ENCODE results near the gene ILDR2.

Gene ILDR2

GRCh38 chr1:166907763-166908162 is 67.6 kb downstream of the ILDR2 start:
- TF ChIP-seq ZNF324 (tag by site-specific recombination; IDR thresholded peaks at IDR 0.05) (no peak), ZNF155 (tag by site-specific recombination; IDR thresholded peaks at IDR 0.05) (no peak)
- TF ChIP-seq, protein P1, sequence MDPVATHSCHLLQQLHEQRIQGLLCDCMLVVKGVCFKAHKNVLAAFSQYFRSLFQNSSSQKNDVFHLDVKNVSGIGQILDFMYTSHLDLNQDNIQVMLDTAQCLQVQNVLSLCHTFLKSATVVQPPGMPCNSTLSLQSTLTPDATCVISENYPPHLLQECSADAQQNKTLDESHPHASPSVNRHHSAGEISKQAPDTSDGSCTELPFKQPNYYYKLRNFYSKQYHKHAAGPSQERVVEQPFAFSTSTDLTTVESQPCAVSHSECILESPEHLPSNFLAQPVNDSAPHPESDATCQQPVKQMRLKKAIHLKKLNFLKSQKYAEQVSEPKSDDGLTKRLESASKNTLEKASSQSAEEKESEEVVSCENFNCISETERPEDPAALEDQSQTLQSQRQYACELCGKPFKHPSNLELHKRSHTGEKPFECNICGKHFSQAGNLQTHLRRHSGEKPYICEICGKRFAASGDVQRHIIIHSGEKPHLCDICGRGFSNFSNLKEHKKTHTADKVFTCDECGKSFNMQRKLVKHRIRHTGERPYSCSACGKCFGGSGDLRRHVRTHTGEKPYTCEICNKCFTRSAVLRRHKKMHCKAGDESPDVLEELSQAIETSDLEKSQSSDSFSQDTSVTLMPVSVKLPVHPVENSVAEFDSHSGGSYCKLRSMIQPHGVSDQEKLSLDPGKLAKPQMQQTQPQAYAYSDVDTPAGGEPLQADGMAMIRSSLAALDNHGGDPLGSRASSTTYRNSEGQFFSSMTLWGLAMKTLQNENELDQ (tag by site-specific recombination; IDR thresholded peaks at IDR 0.05; ENCODE audit: low read depth) = no peak
- Histone ChIP-seq H3K27ac (ENCODE audit: extremely low read depth, low read depth, low read length) (no peak overlapping the region), H3K4me1 (ENCODE audit: control insufficient read depth, insufficient read depth, low read length) (no peaks in the 10 kb centered on the region), H3K9me3 (ENCODE audit: control insufficient read depth, insufficient read depth, low read depth, low read length) (no peaks in the 10 kb centered on the region), H3K4me3 (ENCODE audit: low read depth, low read length) (no peak overlapping the region), H3K36me3 (ENCODE audit: control insufficient read depth in 2 of 2, insufficient read depth in 1 of 2, low read length in 2 of 2) (no peaks in the 10 kb centered on the region)
- ChIA-PET POLR2A (no interaction called here), CTCF (interaction anchor here (1.2 to 18.5 kb wide), 2 partner anchors 70 to 149 kb away, joined by 4 to 702 read pairs; no protein-coding TSS in a partner anchor)

- H3K4me3 ChIP-seq (ENCODE audit: low read depth, low read length) = no peak overlapping the region
- H3K27ac ChIP-seq (ENCODE audit: extremely low read depth, low read depth, low read length) = no peak overlapping the region
- H3K36me3 ChIP-seq (ENCODE audit: control insufficient read depth in 2 of 2, insufficient read depth in 1 of 2, low read length in 2 of 2) = no peaks in the 10 kb centered on the region
- TF ChIP-seq HIC1 (tag by site-specific recombination; IDR thresholded peaks at IDR 0.05) (no peak), ZNF558 (tag by site-specific recombination; IDR thresholded peaks at IDR 0.05) (no peak), ZXDB (tag by site-specific recombination; IDR thresholded peaks at IDR 0.05) (no peak), REPIN1 (tag by site-specific recombination; IDR thresholded peaks at IDR 0.05; ENCODE audit: low read depth) (no peak), ZNF623 (tag by site-specific recombination; IDR thresholded peaks at IDR 0.05) (no peak), ZNF555 (tag by site-specific recombination; conservative IDR thresholded peaks at IDR 0.05) (no peak), ZNF777 (tag by site-specific recombination; IDR thresholded peaks at IDR 0.05; ENCODE audit: borderline replicate concordance) (no peak), HOXD13 (CRISPR knock-in tag; IDR thresholded peaks at IDR 0.05; ENCODE audit: borderline replicate concordance) (no peak), ZNF654 (tag by site-specific recombination; IDR thresholded peaks at IDR 0.05; ENCODE audit: low read depth) (no peak), TCF7L2 (IDR thresholded peaks at IDR 0.05; ENCODE audit: borderline replicate concordance, low read depth, low read length) (no peak), YY1 (tag by site-specific recombination; IDR thresholded peaks at IDR 0.05) (no peak), KLF9 (tag by site-specific recombination; IDR thresholded peaks at IDR 0.05; ENCODE audit: low read depth) (no peak), ZNF423 (tag by site-specific recombination; IDR thresholded peaks at IDR 0.05) (no peak), FEZF1 (tag by site-specific recombination; IDR thresholded peaks at IDR 0.05) (no peak), ZSCAN16 (tag by site-specific recombination; IDR thresholded peaks at IDR 0.05) (no peak), GFI1B (tag by site-specific recombination; IDR thresholded peaks at IDR 0.05) (no peak)
- TF ChIP-seq, protein P2, sequence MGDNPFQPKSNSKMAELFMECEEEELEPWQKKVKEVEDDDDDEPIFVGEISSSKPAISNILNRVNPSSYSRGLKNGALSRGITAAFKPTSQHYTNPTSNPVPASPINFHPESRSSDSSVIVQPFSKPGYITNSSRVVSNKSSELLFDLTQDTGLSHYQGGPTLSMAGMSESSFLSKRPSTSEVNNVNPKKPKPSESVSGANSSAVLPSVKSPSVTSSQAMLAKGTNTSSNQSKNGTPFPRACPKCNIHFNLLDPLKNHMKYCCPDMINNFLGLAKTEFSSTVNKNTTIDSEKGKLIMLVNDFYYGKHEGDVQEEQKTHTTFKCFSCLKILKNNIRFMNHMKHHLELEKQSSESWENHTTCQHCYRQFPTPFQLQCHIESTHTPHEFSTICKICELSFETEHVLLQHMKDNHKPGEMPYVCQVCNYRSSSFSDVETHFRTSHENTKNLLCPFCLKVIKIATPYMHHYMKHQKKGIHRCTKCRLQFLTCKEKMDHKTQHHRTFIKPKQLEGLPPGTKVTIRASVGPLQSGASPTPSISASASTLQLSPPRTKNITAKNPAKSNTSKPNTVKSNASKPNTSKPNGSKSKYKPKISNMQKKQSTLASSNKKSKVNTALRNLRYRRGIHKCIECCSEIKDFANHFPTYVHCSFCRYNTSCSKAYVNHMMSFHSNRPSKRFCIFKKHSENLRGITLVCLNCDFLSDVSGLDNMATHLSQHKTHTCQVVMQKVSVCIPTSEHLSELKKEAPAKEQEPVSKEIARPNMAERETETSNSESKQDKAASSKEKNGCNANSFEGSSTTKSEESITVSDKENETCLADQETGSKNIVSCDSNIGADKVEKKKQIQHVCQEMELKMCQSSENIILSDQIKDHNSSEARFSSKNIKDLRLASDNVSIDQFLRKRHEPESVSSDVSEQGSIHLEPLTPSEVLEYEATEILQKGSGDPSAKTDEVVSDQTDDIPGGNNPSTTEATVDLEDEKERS (tag by site-specific recombination; IDR thresholded peaks at IDR 0.05) = no peak
- TF ChIP-seq, protein P3, sequence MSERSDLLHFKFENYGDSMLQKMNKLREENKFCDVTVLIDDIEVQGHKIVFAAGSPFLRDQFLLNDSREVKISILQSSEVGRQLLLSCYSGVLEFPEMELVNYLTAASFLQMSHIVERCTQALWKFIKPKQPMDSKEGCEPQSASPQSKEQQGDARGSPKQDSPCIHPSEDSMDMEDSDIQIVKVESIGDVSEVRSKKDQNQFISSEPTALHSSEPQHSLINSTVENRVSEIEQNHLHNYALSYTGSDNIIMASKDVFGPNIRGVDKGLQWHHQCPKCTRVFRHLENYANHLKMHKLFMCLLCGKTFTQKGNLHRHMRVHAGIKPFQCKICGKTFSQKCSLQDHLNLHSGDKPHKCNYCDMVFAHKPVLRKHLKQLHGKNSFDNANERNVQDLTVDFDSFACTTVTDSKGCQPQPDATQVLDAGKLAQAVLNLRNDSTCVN (tag by site-specific recombination; optimal IDR thresholded peaks at IDR 0.05) = no peak
- TF ChIP-seq, protein P4, sequence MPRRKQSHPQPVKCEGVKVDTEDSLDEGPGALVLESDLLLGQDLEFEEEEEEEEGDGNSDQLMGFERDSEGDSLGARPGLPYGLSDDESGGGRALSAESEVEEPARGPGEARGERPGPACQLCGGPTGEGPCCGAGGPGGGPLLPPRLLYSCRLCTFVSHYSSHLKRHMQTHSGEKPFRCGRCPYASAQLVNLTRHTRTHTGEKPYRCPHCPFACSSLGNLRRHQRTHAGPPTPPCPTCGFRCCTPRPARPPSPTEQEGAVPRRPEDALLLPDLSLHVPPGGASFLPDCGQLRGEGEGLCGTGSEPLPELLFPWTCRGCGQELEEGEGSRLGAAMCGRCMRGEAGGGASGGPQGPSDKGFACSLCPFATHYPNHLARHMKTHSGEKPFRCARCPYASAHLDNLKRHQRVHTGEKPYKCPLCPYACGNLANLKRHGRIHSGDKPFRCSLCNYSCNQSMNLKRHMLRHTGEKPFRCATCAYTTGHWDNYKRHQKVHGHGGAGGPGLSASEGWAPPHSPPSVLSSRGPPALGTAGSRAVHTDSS (tag by site-specific recombination; IDR thresholded peaks at IDR 0.05) = no peak
- H3K9me3 ChIP-seq (ENCODE audit: control insufficient read depth, insufficient read depth, low read depth, low read length) = no peaks in the 10 kb centered on the region
- CTCF ChIA-PET = interaction anchor here (0.6 to 18.5 kb wide), 3 partner anchors 58 to 150 kb away, joined by 3 to 702 read pairs (median 4); no protein-coding TSS in a partner anchor
- POLR2A ChIA-PET = no interaction called here
- H3K4me1 ChIP-seq (ENCODE audit: control insufficient read depth, insufficient read depth, low read length) = no peaks in the 10 kb centered on the region
These were observed 68.3 kb downstream of the ILDR2 start for GRCh38 chr1:166907051-166907450.

Data from HEK293 (cell line).